SK-N-SH (cell line): ENCODE data around the gene MAST1. TPM values are rescaled to one million over a fixed set of nuclear protein-coding genes. Genes with fewer than 3 reads are reported as not detected.

Source experiments
- CTCF ChIA-PET: fragments of 300-600, 350-600 bp; formaldehyde crosslinking; extraction: SDS; loops from one replicate; lab custom pipeline; 2021; lab: Yijun Ruan, JAX
- POLR2A ChIA-PET: fragments of 350-600 bp; sonication (Branson Sonifier 250); formaldehyde crosslinking; extraction: SDS; loops from one replicate; lab custom pipeline; 2020; ENCODE audit warnings: antibody characterized with exemption, inconsistent platforms; lab: Yijun Ruan, JAX
- DNase-seq: peaks from one replicate; pipeline ENCODE4 v3.0.0; 2012
- H2AFZ ChIP-seq: fragments of 200-600 bp; sonication (generic); 2 replicates; pipeline ENCODE4 v1.8.1; 2016; ENCODE audit warnings: antibody characterized with exemption, mild to moderate bottlenecking, low read depth
- H3F3A ChIP-seq: fragments of 200-600 bp; sonication (generic); replicated peaks from 2 replicates; pipeline ENCODE3; 2016; ENCODE audit warnings: antibody characterized with exemption, mild to moderate bottlenecking; ENCODE audit not compliant: insufficient read depth
- H3K27ac ChIP-seq, 2 experiments: fragments of 200-500 bp in 1 of 2; fragments of 200-600 bp in 1 of 2; sonication (Bioruptor generic) in 1 of 2; sonication (generic), shearing (Covaris generic) in 1 of 2; 2 replicates each; pipeline versions ENCODE4 v1.5.1 to v1.6.1; 2014 to 2016; ENCODE audit warnings: low read depth in 2 of 2, inconsistent platforms in 1 of 2, low read length in 1 of 2, mild to moderate bottlenecking in 1 of 2, mixed read lengths in 1 of 2
- H3K27me3 ChIP-seq: fragments of 200-600 bp; sonication (generic), shearing (Covaris generic); 2 replicates; pipeline ENCODE4 v1.6.1; 2016; ENCODE audit warnings: mixed run types; ENCODE audit not compliant: insufficient read depth
- H3K36me3 ChIP-seq, 2 experiments: fragments of 200-500 bp in 1 of 2; fragments of 200-600 bp in 1 of 2; sonication (Bioruptor generic) in 1 of 2; sonication (generic) in 1 of 2; replicated peaks in 1 of 2; 2 replicates each; pipeline versions ENCODE3 to v1.5.1; 2014 to 2016; ENCODE audit warnings: low read length in 1 of 2, mild to moderate bottlenecking in 1 of 2; ENCODE audit not compliant: insufficient read depth in 2 of 2, control insufficient read depth in 1 of 2
- H3K4me1 ChIP-seq, 2 experiments: fragments of 200-500 bp in 1 of 2; fragments of 200-600 bp in 1 of 2; sonication (Bioruptor generic) in 1 of 2; sonication (generic), shearing (Covaris generic) in 1 of 2; 2 replicates each; pipeline versions ENCODE4 v1.5.1 to v1.6.1; 2014 to 2016; ENCODE audit warnings: low read depth in 1 of 2, low read length in 1 of 2, mixed run types in 1 of 2; ENCODE audit not compliant: insufficient read depth in 2 of 2, control insufficient read depth in 1 of 2
- H3K4me2 ChIP-seq: fragments of 200-600 bp; sonication (generic), shearing (Covaris generic); 2 replicates; pipeline ENCODE4 v1.6.1; 2017; ENCODE audit warnings: mixed run types
- H3K4me3 ChIP-seq, 2 experiments: fragments of 200-500 bp in 1 of 2; fragments of 200-600 bp in 1 of 2; sonication (Bioruptor generic) in 1 of 2; sonication (generic), shearing (Covaris generic) in 1 of 2; 2 replicates each; pipeline versions ENCODE4 v1.5.1 to v1.8.1; 2014 to 2016; ENCODE audit warnings: low read depth in 2 of 2, inconsistent platforms in 1 of 2, low read length in 1 of 2, mild to moderate bottlenecking in 1 of 2, mixed read lengths in 1 of 2, moderate library complexity in 1 of 2
- H3K79me2 ChIP-seq: fragments of 200-600 bp; sonication (generic); 2 replicates; pipeline ENCODE4 v1.8.1; 2017; ENCODE audit warnings: mild to moderate bottlenecking; ENCODE audit not compliant: insufficient read depth
- H3K9ac ChIP-seq: fragments of 200-600 bp; sonication (generic); 2 replicates; pipeline ENCODE4 v1.6.1; 2017; ENCODE audit warnings: mixed run types
- H3K9me2 ChIP-seq: fragments of 200-600 bp; sonication (generic); 2 replicates; pipeline ENCODE4 v1.6.1; 2017; ENCODE audit warnings: mixed run types
- H3K9me3 ChIP-seq: fragments of 200-600 bp; sonication (generic); 2 replicates; pipeline ENCODE4 v1.6.1; 2017; ENCODE audit warnings: mixed run types, mild to moderate bottlenecking, moderate library complexity
- H4K20me1 ChIP-seq: fragments of 200-600 bp; sonication (generic); 2 replicates; pipeline ENCODE4 v1.6.1; 2017; ENCODE audit warnings: mild to moderate bottlenecking, mixed run types; ENCODE audit not compliant: insufficient read depth
- CHD2 ChIP-seq: fragments of 150-350 bp; IDR thresholded peaks from 2 replicates; pipeline ENCODE4 v1.6.1; 2018; ENCODE audit warnings: low read length; ENCODE audit not compliant: partially characterized antibody
- ELF1 ChIP-seq: IDR thresholded peaks from 2 replicates; pipeline ENCODE4 v1.4.0; 2012
- EP300 ChIP-seq, 2 experiments: IDR thresholded peaks; 2 replicates each; pipeline versions ENCODE4 v1.4.0 to v1.6.1; 2012; ENCODE audit warnings: borderline replicate concordance in 1 of 2, low read depth in 1 of 2, low read length in 1 of 2
- FOXJ3 ChIP-seq: sonication (generic); formaldehyde crosslinking; IDR thresholded peaks from 2 replicates; pipeline ENCODE4 v1.5.1; 2020; ENCODE audit warnings: mild to moderate bottlenecking, missing genetic modification reagents
- GABPA ChIP-seq: IDR thresholded peaks from 2 replicates; pipeline ENCODE4 v1.4.0; 2012; ENCODE audit warnings: low read depth, mild to moderate bottlenecking
- MEF2A ChIP-seq: IDR thresholded peaks from 2 replicates; pipeline ENCODE4 v1.4.0; 2012; ENCODE audit warnings: low read depth, borderline replicate concordance
- MXI1 ChIP-seq: IDR thresholded peaks from 2 replicates; pipeline ENCODE4 v1.6.1; 2012; ENCODE audit warnings: mild to moderate bottlenecking, low read depth, low read length, improper control_type of control experiment
- NRF1 ChIP-seq: IDR thresholded peaks from 2 replicates; pipeline ENCODE4 v1.6.1; 2012; ENCODE audit warnings: low read depth, mild to moderate bottlenecking, low read length
- RCOR1 ChIP-seq: fragments of 150-350 bp; IDR thresholded peaks from 2 replicates; pipeline ENCODE4 v1.6.1; 2017; ENCODE audit warnings: antibody characterized with exemption, low read length
- SIN3A ChIP-seq: IDR thresholded peaks from 2 replicates; pipeline ENCODE4 v1.6.1; 2012; ENCODE audit warnings: low read depth, mild to moderate bottlenecking, low read length, moderate library complexity, borderline replicate concordance
- TAF1 ChIP-seq: IDR thresholded peaks from 2 replicates; pipeline ENCODE4 v1.6.1; 2012; ENCODE audit warnings: low read depth, mild to moderate bottlenecking, low read length, moderate library complexity, borderline replicate concordance
- WGBS: methylation state at CpG from one replicate; pipeline ENCODE4 v1.1.6; 2017; ENCODE audit warnings: low lambda C conversion rate; 5-methylcytosine and 5-hydroxymethylcytosine counted together
- polyA plus RNA-seq, 3 experiments: library from polyadenylated mRNA; depleted of rRNA; stranded (reverse); fragments of >200 nt; gene quantifications; 2 replicates each; pipeline ENCODE4 v1.2.3, GENCODE V29; 2012
- TF ChIP-seq, protein P1 (sequence below): IDR thresholded peaks from 2 replicates; pipeline ENCODE4 v1.6.1; 2012; ENCODE audit warnings: mild to moderate bottlenecking, low read depth, low read length, moderate library complexity
- TF ChIP-seq, protein P2 (sequence below): IDR thresholded peaks from 2 replicates; pipeline ENCODE4 v1.4.0; 2012; ENCODE audit warnings: low read depth, borderline replicate concordance
- TF ChIP-seq, protein P3 (sequence below): fragments of 150-350 bp; IDR thresholded peaks from 2 replicates; pipeline ENCODE4 v1.6.1; 2016; ENCODE audit warnings: mild to moderate bottlenecking, low read depth, low read length
- TF ChIP-seq, protein P4 (sequence below): IDR thresholded peaks from 2 replicates; pipeline ENCODE4 v1.4.0; 2012; ENCODE audit warnings: low read depth

Gene MAST1
- polyA plus RNA-seq, 1 of the 3 experiments (the other 2 are of a cell fraction) = 9.7 TPM

DNA sequence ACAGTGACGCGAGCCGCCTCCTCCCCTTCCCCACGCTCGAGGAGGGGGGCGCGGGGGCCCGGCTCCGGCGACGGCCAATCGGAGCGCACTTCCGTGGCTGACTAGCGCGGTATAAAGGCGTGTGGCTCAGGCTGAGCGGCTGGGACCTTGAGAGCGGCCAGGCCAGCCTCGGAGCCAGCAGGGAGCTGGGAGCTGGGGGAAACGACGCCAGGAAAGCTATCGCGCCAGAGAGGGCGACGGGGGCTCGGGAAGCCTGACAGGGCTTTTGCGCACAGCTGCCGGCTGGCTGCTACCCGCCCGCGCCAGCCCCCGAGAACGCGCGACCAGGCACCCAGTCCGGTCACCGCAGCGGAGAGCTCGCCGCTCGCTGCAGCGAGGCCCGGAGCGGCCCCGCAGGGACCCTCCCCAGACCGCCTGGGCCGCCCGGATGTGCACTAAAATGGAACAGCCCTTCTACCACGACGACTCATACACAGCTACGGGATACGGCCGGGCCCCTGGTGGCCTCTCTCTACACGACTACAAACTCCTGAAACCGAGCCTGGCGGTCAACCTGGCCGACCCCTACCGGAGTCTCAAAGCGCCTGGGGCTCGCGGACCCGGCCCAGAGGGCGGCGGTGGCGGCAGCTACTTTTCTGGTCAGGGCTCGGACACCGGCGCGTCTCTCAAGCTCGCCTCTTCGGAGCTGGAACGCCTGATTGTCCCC is 46.8 kb upstream of the MAST1 start, which contains the start of gene JUNB (continued):
- TF ChIP-seq, protein P1, sequence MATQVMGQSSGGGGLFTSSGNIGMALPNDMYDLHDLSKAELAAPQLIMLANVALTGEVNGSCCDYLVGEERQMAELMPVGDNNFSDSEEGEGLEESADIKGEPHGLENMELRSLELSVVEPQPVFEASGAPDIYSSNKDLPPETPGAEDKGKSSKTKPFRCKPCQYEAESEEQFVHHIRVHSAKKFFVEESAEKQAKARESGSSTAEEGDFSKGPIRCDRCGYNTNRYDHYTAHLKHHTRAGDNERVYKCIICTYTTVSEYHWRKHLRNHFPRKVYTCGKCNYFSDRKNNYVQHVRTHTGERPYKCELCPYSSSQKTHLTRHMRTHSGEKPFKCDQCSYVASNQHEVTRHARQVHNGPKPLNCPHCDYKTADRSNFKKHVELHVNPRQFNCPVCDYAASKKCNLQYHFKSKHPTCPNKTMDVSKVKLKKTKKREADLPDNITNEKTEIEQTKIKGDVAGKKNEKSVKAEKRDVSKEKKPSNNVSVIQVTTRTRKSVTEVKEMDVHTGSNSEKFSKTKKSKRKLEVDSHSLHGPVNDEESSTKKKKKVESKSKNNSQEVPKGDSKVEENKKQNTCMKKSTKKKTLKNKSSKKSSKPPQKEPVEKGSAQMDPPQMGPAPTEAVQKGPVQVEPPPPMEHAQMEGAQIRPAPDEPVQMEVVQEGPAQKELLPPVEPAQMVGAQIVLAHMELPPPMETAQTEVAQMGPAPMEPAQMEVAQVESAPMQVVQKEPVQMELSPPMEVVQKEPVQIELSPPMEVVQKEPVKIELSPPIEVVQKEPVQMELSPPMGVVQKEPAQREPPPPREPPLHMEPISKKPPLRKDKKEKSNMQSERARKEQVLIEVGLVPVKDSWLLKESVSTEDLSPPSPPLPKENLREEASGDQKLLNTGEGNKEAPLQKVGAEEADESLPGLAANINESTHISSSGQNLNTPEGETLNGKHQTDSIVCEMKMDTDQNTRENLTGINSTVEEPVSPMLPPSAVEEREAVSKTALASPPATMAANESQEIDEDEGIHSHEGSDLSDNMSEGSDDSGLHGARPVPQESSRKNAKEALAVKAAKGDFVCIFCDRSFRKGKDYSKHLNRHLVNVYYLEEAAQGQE = peak; percentile 75
- TF ChIP-seq FOXJ3 (CRISPR knock-in tag) = peak; percentile 85
- TF ChIP-seq RCOR1 = peak; percentile 62
- peak in 1 of 2 experiments; percentile 39; a peak in 1 of 4 replicates for TF ChIP-seq EP300 (IDR thresholded peaks at IDR 0.05; ENCODE audit: borderline replicate concordance in 1 of 2, low read depth in 1 of 2, low read length in 1 of 2)
- TF ChIP-seq MEF2A = no peak
- TF ChIP-seq CHD2 = peak; percentile 77
- peak; percentile 98 for TF ChIP-seq SIN3A
- TF ChIP-seq NRF1 = no peak
- TF ChIP-seq, all 33 proteins: peak for 18

DNA sequence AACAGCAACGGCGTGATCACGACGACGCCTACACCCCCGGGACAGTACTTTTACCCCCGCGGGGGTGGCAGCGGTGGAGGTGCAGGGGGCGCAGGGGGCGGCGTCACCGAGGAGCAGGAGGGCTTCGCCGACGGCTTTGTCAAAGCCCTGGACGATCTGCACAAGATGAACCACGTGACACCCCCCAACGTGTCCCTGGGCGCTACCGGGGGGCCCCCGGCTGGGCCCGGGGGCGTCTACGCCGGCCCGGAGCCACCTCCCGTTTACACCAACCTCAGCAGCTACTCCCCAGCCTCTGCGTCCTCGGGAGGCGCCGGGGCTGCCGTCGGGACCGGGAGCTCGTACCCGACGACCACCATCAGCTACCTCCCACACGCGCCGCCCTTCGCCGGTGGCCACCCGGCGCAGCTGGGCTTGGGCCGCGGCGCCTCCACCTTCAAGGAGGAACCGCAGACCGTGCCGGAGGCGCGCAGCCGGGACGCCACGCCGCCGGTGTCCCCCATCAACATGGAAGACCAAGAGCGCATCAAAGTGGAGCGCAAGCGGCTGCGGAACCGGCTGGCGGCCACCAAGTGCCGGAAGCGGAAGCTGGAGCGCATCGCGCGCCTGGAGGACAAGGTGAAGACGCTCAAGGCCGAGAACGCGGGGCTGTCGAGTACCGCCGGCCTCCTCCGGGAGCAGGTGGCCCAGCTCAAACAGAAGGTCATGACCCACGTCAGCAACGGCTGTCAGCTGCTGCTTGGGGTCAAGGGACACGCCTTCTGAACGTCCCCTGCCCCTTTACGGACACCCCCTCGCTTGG is 46.1 kb upstream of the MAST1 start:
- Histone ChIP-seq H3F3A (peaks cover 43% of the 10 kb centered on the region), H3K36me3 (peaks cover 0 to 6% of the 10 kb centered on the region in 2 experiments), H3K4me3 (peak overlapping the region; percentile 80 to 88), H3K9me3 (no peaks in the 10 kb centered on the region), H3K79me2 (peaks cover 20% of the 10 kb centered on the region), H3K27ac (peak overlapping the region; percentile 86 to 90), H2AFZ (no peak overlapping the region)
- ChIA-PET CTCF (interaction anchor here (0.7 to 17.1 kb wide), 10 partner anchors 10 to 173 kb away, joined by 3 to 447 read pairs (median 5); partner anchors contain the start of genes HOOK2, PRDX2, RNASEH2A and THSD8), POLR2A (interaction anchor here (0.7 to 4.4 kb wide), 21 partner anchors 8 to 371 kb away, joined by 3 to 88 read pairs (median 3); partner anchors contain the start of genes GCDH, GET3, PRDX2 and THSD8)
- WGBS = 2% methylated on average over 8 of the region's 84 CpGs
- TF ChIP-seq, protein P2, sequence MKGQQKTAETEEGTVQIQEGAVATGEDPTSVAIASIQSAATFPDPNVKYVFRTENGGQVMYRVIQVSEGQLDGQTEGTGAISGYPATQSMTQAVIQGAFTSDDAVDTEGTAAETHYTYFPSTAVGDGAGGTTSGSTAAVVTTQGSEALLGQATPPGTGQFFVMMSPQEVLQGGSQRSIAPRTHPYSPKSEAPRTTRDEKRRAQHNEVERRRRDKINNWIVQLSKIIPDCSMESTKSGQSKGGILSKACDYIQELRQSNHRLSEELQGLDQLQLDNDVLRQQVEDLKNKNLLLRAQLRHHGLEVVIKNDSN = 0 out of 2 replicates have a peak, but pooled peaks have one; percentile 60
- TF ChIP-seq, protein P3, sequence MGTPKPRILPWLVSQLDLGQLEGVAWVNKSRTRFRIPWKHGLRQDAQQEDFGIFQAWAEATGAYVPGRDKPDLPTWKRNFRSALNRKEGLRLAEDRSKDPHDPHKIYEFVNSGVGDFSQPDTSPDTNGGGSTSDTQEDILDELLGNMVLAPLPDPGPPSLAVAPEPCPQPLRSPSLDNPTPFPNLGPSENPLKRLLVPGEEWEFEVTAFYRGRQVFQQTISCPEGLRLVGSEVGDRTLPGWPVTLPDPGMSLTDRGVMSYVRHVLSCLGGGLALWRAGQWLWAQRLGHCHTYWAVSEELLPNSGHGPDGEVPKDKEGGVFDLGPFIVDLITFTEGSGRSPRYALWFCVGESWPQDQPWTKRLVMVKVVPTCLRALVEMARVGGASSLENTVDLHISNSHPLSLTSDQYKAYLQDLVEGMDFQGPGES = no peak
- TF ChIP-seq, protein P4, sequence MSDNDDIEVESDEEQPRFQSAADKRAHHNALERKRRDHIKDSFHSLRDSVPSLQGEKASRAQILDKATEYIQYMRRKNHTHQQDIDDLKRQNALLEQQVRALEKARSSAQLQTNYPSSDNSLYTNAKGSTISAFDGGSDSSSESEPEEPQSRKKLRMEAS = peak; percentile 43
- TF ChIP-seq GABPA (peak; percentile 74), ELF1 (peak; percentile 60), RCOR1 (no peak), CHD2 (peak; percentile 23), TAF1 (peak; percentile 12; the same call in 1 of the 2 replicates), MXI1 (peak; percentile 27; the same call in 1 of the 2 replicates)
- TF ChIP-seq, all 33 proteins: peak for 7
- DNase-seq = peak; percentile 41
- H4K20me1 ChIP-seq = peaks cover 17% of the 10 kb centered on the region
- H3K9ac ChIP-seq = peak overlapping the region; percentile 95
- no peaks in the 10 kb centered on the region for H3K9me2 ChIP-seq
- peak overlapping the region; percentile 88 for H3K4me2 ChIP-seq
- peaks cover 30 to 38% of the 10 kb centered on the region in 2 experiments for H3K4me1 ChIP-seq
- no peaks in the 10 kb centered on the region for H3K27me3 ChIP-seq
